HG03442 (cell line): ENCODE measurements around the gene COL2A1.

Experiments
- ATAC-seq: cut with Tn5 transposase; IDR thresholded peaks from one replicate; pipeline ENCODE4 v1.9.1; 2021; ENCODE audit warnings: mild to moderate bottlenecking, moderate library complexity; ENCODE audit not compliant: unreplicated experiment

Gene COL2A1

GRCh38 chr12:47949441-47950341 lies 54.6 kb downstream of the COL2A1 start:
- ATAC-seq: no peak

DNA sequence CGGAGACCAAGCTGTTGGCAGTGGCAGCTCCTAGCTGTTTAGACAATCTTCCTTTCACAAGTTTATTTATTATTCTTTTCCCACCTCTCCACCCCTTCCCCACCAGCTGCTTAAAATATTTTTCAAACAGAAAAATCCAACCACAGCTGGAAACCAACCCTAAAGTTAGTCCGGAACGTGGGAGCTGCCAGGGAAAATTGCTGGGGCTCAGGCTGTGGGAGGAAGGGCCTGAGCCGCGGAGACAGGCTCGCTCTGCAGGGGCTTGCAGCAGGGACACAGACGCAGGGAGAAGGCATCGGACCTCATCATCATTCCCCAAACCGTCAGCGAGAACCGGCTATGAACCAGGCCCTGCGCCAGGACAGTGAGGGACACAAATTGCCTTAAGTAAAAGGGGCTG lies 56.9 kb downstream of the COL2A1 start:
- ATAC-seq: no peak

- ATAC-seq: no peak
These were observed 57.6 kb downstream of the COL2A1 start for GRCh38 chr12:47946413-47947323.

- no peak for ATAC-seq
These were observed 58.9 kb downstream of the COL2A1 start for GRCh38 chr12:47945341-47945728.

DNA sequence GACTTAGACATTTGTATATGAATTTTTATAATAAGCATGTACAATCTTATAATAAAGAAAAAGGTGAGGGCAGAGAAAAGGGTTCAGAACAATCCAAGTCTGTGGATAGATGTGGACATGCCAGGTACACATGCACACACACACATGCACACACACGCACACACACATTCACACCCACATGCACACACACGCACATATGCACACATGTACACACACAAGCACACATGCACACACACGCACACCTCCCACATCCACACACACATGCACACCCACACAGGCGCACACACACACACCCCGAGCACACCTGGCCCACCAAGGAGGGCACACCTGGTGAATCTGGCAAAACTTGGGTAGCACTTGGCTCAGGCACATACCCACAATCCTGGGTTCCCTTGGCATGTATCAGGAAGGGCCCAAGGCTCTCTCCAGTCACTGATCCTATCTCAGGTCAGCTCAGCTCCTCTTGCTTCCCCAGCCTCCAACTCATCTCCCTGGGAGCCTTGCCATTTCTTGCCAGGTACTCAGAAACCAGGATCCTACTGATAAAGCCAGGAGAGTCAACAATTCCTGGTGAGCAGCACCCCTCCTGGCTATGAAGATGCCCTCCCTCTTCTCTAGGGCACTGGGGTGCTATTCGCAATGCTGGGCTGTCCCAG lies 59.5 kb downstream of the COL2A1 start:
- no peak for ATAC-seq

- ATAC-seq: no peak
These were observed 60.5 kb downstream of the COL2A1 start for GRCh38 chr12:47943623-47944340.

DNA sequence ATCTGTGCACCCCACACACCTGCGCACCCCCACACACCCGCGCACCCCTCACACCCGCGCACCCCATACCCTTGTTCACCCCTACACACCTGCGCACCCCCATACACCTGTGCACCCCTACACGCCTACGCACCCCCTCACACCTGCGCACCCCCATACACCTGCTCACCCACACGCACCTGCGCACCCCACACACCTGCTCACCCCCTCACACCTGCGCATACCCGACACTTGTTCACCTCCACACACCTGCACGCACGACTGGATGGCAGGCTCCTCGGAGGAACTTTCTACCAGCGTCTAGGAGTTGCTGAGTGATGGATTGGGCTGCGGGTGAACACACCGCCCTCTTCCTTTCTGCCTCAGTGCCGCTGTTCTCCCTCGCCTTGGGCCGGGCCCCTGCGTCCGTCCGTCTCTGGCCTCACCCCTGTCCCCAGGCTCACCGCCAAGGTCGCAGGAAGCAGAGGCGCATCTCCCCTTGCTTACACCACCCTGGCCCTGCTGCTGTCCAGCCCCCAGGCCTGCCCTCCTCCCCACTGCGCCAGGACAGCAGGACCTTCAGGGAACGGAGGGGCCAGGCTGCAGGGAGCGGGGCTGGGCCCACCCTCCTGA lies 61.6 kb downstream of the COL2A1 start:
- ATAC-seq: no peak

- ATAC-seq: no peak
These were observed 62.2 kb downstream of the COL2A1 start for GRCh38 chr12:47941871-47942613.

DNA sequence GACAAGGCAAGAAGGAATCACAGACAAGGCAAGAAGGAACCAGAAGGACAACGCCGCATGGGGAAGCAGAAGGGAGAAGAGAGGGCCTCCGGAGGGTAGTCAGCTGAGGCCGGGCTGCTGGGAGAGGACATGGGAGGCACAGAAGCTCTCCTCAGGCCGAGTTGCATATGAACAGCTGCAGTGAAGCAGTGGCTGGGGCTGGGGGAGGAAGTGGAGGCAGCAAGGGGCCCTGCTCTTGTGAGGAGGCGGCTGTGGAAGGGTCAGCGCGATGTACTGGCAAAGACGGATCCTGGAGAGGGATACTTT lies 62.8 kb downstream of the COL2A1 start:
- ATAC-seq: no peak

- no peak for ATAC-seq
These were observed 63.4 kb downstream of the COL2A1 start for GRCh38 chr12:47940773-47941474.

GRCh38 chr12:47939009-47939601 lies 65.2 kb downstream of the COL2A1 start:
- ATAC-seq: no peak

DNA sequence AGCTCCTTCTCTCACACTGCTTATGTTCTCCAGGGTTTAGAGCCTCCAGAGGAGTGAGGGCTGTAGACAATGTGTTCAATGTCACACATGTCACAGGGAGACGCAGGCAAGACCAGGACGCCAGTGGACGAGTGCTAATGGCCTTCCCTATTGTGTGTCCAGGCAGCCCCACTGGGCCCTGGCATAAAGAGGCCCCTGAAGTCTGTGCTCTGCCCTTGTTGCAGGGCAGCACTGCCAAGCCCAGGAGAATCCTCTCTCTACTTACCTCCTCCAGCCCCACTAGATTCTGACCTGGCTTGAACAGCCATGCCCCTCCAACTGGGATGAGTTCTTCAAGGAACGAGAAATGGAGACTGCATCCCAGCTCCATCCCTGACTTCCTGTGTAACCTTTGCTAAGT lies 65.7 kb downstream of the COL2A1 start:
- no peak for ATAC-seq

GRCh38 chr12:47938093-47938492 lies 66.2 kb downstream of the COL2A1 start:
- ATAC-seq: no peak

DNA sequence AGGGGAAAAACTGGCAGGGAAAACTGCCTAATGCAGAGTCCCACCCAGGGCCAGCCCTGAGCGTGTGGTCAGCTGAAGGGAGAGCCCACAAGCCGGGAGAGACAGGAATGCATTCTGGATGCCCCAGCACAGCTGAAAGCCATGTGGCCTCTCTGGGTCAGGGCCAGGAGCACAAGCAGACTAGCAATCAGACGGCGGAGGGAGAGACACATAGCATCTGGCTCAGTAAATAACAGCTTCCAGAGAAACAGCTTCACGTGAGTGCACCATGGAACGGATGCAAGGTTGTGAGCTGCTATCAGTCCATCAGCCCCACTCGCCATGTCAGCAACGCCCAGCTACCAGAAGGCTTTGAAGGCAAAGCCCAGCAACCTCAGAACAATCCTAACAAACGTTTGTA lies 69.1 kb downstream of the COL2A1 start:
- ATAC-seq: no peak

DNA sequence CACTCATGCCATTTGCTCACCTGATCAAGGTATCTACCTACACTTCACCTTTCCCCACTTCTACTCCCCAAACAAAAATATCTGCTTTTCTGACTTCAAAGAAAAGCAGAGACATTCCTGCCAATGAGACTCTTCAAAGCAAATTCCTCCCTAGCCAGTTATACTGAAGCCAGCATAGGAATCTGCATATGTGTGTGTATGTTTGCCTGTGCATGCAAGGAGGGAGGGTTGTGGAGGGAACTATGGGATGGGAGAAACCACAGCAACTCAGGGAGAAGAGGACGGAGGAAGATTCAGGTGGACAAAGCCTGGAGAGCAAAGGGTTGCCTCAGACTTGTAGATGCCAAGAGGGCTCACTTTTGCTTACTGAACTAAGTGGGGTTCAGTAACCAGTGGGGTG lies 73.1 kb downstream of the COL2A1 start:
- no peak for ATAC-seq

GRCh38 chr12:47930634-47931033 lies 73.6 kb downstream of the COL2A1 start:
- ATAC-seq: no peak

- no peak for ATAC-seq
These were observed 76.9 kb downstream of the COL2A1 start for GRCh38 chr12:47927346-47927745.
